ENCODE data around the gene LARGE1. TPM values are rescaled to one million over a fixed set of nuclear protein-coding genes. Genes with fewer than 3 reads are reported as not detected.

Gene LARGE1
- total RNA-seq, 1 donor from 2014 or later: 119 TPM

- intact Hi-C loops (cut with DNase I): no loop called here
Measured at GRCh38 chr22:33893512-33893911, 26.8 kb downstream of the LARGE1 start.

GRCh38 chr22:33891992-33892391, 28.3 kb downstream of the LARGE1 start:
- DNase-seq (ENCODE audit: low spot score): peak; percentile 26
- intact Hi-C loops (cut with DNase I): no loop called here

More at GRCh38 chr22:33893512-33893911, 26.8 kb downstream of the LARGE1 start:
- no peak for DNase-seq (ENCODE audit: low spot score)

GRCh38 chr22:33891455-33891854, 28.8 kb downstream of the LARGE1 start:
- DNase-seq (ENCODE audit: low spot score): no peak
- intact Hi-C loops (cut with DNase I): no loop called here

- DNase-seq (ENCODE audit: low spot score): no peak
- intact Hi-C loops (cut with DNase I): no loop called here
Measured at GRCh38 chr22:33889748-33890147, 30.5 kb downstream of the LARGE1 start.

- intact Hi-C loops (cut with DNase I): no loop called here
- DNase-seq (ENCODE audit: low spot score): no peak
Measured at GRCh38 chr22:33888821-33889220, 31.5 kb downstream of the LARGE1 start.

GRCh38 chr22:33887173-33887572, 33.1 kb downstream of the LARGE1 start:
- no peak for DNase-seq (ENCODE audit: low spot score)
- intact Hi-C loops (cut with DNase I): no loop called here

- no peak for DNase-seq (ENCODE audit: low spot score)
- intact Hi-C loops (cut with DNase I): no loop called here
Measured at GRCh38 chr22:33886696-33887095, 33.6 kb downstream of the LARGE1 start.

DNA sequence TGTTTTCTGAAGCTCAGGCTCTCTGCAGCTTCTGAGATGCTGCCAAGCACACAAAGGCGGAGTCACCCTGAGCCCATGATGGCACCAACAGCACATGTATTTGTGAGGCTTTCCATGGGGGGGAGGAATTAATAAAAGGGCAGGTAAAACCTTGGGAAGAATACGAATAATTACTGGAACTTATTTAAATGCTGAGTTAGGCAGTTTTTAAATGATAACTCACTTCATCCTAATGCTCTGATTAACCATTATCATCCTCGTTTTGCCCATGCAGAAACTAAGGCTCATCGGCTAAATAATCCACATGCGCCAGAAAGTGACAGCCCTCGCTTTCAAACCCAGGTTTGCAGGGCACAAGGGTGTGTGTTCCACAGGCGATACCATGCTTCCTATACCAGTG, 35.4 kb downstream of the LARGE1 start:
- intact Hi-C loops (cut with DNase I): no loop called here
- no peak for DNase-seq (ENCODE audit: low spot score)

DNA sequence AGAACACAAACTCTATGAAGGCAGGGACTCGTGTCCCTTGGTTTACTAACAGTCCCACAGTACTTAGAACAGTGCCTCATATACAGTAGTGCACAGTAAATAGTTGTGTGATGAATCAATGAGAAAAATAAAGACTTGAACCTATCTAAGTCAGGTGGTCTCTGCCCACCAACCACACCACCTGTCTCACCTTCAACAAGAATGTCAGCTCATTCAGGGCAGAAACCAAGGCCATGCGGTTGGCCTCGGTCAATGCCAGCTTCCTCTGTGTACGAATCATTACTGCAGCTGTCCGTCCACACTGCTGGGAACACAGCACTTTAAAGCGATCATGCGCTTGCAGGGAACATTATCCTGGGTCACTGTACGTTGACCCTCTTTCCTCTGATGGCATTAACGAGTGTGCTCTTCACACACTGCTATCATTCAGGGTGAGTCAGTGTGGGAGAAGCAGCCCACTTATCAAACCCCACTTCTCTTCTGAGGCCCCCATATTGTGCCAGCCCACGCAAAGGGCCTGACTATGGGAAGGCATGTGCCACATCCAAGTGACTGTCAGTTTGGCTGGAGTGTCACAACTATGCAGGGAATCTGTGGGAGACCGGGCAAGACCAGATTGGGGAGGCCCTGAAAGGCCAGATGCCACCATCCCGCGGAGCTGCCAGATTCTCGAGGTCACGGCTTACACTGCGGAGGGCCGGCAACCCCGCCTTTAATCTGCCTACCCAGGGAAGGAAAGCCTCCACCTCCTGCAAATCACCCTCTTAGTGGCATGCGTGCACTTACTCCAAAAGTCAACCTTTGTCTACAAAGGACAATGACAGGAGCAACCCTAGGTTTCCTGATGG, 36.1 kb downstream of the LARGE1 start:
- intact Hi-C loops (cut with DNase I): no loop called here
- no peak for DNase-seq (ENCODE audit: low spot score)

DNA sequence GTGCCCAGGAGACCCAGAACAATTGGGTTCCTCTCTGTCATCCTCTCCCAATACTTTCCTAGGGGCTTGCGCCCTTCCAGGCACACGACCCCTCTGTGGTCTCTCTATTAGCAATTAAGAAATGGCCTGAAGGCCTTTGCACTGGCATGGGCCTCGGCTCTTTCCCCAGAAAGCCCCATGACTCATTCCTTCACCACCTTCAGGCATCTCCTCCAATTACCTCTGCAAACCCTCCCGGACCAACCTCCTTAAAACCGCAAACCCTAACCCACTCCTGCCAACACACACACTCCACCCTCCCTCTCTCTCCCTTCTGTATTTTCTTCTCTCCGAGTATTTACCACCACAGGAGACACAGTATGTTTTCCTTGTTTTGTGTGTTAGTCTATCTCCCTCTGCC, 36.7 kb downstream of the LARGE1 start:
- DNase-seq (ENCODE audit: low spot score): peak; percentile 33
- intact Hi-C loops (cut with DNase I): no loop called here

- DNase-seq (ENCODE audit: low spot score): peak; percentile 20
- intact Hi-C loops (cut with DNase I): no loop called here
Measured at GRCh38 chr22:33882991-33883390, 37.3 kb downstream of the LARGE1 start.

DNA sequence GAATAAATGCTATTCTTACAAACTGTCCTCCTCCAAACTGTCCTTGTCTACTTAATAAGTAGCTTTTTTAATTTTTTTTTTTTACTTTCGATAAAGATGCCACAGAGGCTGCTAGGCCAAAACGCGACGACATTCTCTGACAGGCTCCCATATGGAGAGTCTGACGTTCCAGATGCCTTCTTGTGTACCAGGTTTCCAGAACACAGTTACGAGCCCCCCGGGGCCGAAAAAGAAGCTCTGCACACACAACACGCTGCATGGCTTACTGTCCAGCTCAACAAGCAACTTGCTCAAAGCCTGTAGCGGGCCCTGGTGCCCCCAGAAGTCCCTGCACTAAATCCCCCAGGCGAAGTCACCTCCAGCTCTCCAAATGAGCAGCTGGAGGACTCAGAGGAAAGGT, 39.3 kb downstream of the LARGE1 start:
- intact Hi-C loops (cut with DNase I): no loop called here
- no peak for DNase-seq (ENCODE audit: low spot score)

DNA sequence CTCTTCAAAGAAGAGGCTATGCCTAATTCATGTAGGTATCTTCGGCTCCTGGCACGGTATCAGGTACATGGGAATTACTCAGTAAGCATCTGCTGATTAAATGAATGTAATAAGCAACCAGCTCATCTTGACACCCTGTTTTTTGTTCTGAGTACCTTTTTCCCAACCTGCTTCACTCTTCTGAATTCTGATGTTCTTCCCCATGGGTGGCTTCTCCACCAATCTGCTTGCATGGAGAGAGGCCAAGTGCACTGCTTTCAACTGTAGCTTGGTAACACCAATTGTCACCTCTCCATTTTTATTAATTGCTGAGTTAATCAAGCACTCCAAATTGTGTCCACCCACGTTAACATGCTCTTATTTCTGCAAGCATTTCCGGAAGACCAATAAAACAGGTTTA, 40.5 kb downstream of the LARGE1 start:
- DNase-seq (ENCODE audit: low spot score): no peak
- intact Hi-C loops (cut with DNase I): no loop called here

DNA sequence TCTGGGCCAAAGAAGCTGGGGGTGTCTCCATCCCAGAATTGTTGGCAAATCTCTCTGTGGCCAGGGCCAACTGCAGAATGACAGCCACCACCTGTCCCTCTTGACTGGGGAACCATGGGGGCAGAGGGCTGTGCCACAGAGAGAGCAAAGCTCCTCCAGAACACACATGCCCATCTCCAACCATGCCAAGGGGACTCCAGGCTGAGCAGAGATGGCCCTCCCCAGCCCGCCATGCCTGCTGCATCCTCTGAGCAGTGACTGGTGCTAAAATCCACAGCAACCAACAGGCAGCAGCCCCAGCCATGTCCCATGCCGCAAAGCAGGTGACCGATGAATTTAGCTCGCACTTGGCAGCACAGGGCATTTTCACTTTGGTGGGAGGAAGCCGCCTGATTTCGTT, 45.0 kb downstream of the LARGE1 start:
- intact Hi-C loops (cut with DNase I): no loop called here
- DNase-seq (ENCODE audit: low spot score): peak; percentile 77

DNA sequence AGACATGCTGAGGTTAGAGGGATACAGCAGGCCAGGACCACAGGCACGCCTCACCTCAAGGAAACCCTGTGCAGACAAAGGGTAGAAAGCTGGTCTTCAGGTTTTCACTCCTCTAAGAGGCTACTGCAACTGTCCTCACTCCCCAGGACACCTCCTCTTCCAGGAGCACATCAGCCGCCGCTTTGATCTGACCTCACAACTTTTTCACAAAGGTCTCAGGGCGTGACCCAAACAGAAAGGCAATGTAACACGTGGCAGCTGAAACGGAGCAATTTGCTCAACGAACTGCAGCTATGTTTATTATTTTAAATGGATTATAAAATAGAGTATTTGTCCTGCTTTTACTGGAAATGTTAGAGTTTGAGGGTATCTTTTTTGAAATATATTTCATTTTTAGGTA, 46.1 kb downstream of the LARGE1 start:
- intact Hi-C loops (cut with DNase I): loop anchor here (5.0 kb wide), 1 partner anchor 33 kb away; no protein-coding TSS in a partner anchor
- DNase-seq (ENCODE audit: low spot score): no peak

GRCh38 chr22:33873666-33874065, 46.6 kb downstream of the LARGE1 start:
- intact Hi-C loops (cut with DNase I): loop anchor here (5.0 kb wide), 1 partner anchor 34 kb away; no protein-coding TSS in a partner anchor
- no peak for DNase-seq (ENCODE audit: low spot score)

- intact Hi-C loops (cut with DNase I): loop anchor here (5.0 kb wide), 1 partner anchor 34 kb away; no protein-coding TSS in a partner anchor
- DNase-seq (ENCODE audit: low spot score): peak; percentile 83
Measured at GRCh38 chr22:33873186-33873585, 47.1 kb downstream of the LARGE1 start.

DNA sequence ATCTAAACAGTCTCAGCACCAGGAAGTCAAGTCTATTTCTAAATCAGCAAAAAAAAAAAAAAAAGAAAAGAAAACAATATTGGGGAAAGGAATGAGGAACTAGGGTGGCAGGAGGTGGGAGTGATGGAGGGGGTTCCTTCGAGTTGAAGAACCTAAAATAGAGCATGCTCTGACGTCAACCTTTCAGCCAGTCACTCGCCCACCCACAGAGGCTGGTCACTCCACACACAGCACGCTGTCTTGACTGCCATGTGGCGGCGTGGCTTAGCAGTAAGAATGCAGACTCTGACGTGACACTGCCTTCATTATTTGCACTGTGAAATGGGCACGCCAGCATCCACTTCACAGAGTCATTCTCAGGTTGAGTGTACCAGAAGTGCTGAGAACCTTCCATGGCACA, 48.3 kb downstream of the LARGE1 start:
- intact Hi-C loops (cut with DNase I): loop anchor here (5.0 kb wide), 1 partner anchor 35 kb away; no protein-coding TSS in a partner anchor
- no peak for DNase-seq (ENCODE audit: low spot score)

GRCh38 chr22:33869946-33870345, 50.3 kb downstream of the LARGE1 start:
- intact Hi-C loops (cut with DNase I): loop anchor here (5.0 kb wide), 3 partner anchors 37 to 88 kb away; no protein-coding TSS in a partner anchor
- peak; percentile 61 for DNase-seq (ENCODE audit: low spot score)

- intact Hi-C loops (cut with DNase I): loop anchor here (2.0 to 5.0 kb wide), 3 partner anchors 41 to 86 kb away; no protein-coding TSS in a partner anchor
- DNase-seq (ENCODE audit: low spot score): no peak
Measured at GRCh38 chr22:33867971-33868370, 52.3 kb downstream of the LARGE1 start.
